Activated CD4-positive, alpha-beta T cell treated with anti-CD3 and anti-CD28 coated beads, Interleukin-2, Interleukin-4, amounts not matched to agents 100 ng/mL and 50 ng/mL, durations not matched to agents 16 hours and 8 hours (primary cell): ENCODE measurements around the gene ELOVL5.
A peak's percentile ranks its signal among the peaks of the same experiment; 100 is the strongest.
"Not testable (repeated sequence)": the region's sequence is repeated elsewhere in the genome, so short reads cannot be mapped to it uniquely, and the experiment has no call there.

Experiments used
- DNase-seq: peaks from one replicate; pipeline ENCODE4 v3.0.0-alpha.2; 2020; ENCODE audit warnings: low spot score

The ELOVL5 gene

GRCh38 chr6:53359095-53359842 lies 10.5 kb upstream of the ELOVL5 start:
- peak; percentile 95 for DNase-seq

GRCh38 chr6:53358440-53359094 lies 9.8 kb upstream of the ELOVL5 start:
- DNase-seq, result no peak

- DNase-seq, result no peak
Measured at GRCh38 chr6:53357576-53358360, 9.0 kb upstream of the ELOVL5 start.

GRCh38 chr6:53353624-53354023 lies 4.9 kb upstream of the ELOVL5 start:
- DNase-seq, result no peak

GRCh38 chr6:53352360-53352759 lies 3.6 kb upstream of the ELOVL5 start:
- DNase-seq, result no peak

- DNase-seq, result no peak
Measured at GRCh38 chr6:53349209-53349693, 501 bp upstream of the ELOVL5 start.

GRCh38 chr6:53347921-53348370 lies 804 bp downstream of the ELOVL5 start:
- peak; percentile 46 for DNase-seq

GRCh38 chr6:53347250-53347920 lies 1.4 kb downstream of the ELOVL5 start:
- peak; percentile 57 for DNase-seq

GRCh38 chr6:53346049-53346448 lies 2.7 kb downstream of the ELOVL5 start:
- not testable (repeated sequence) for DNase-seq

- no peak for DNase-seq
Measured at GRCh38 chr6:53344969-53345368, 3.8 kb downstream of the ELOVL5 start.

- DNase-seq, result no peak
Measured at GRCh38 chr6:53343092-53343491, 5.7 kb downstream of the ELOVL5 start.

GRCh38 chr6:53342217-53342616 lies 6.5 kb downstream of the ELOVL5 start:
- no peak for DNase-seq

- no peak for DNase-seq
Measured at GRCh38 chr6:53340536-53340935, 8.2 kb downstream of the ELOVL5 start.

GRCh38 chr6:53339424-53339823 lies 9.3 kb downstream of the ELOVL5 start:
- DNase-seq, result no peak

GRCh38 chr6:53338304-53338703 lies 10.4 kb downstream of the ELOVL5 start:
- DNase-seq, result no peak

- DNase-seq, result no peak
Measured at GRCh38 chr6:53336070-53336469, 12.7 kb downstream of the ELOVL5 start.

GRCh38 chr6:53335224-53335994 lies 13.3 kb downstream of the ELOVL5 start:
- peak; percentile 71 for DNase-seq

- DNase-seq, result no peak
Measured at GRCh38 chr6:53333439-53334408, 15.0 kb downstream of the ELOVL5 start.

GRCh38 chr6:53331678-53332077 lies 17.1 kb downstream of the ELOVL5 start:
- no peak for DNase-seq

- DNase-seq, result no peak
Measured at GRCh38 chr6:53330137-53330536, 18.6 kb downstream of the ELOVL5 start.
